Neuronal stem cell (in vitro differentiated cells): ENCODE data around the gene S100A11.

Experiments
- DNase-seq: peaks from one replicate; pipeline ENCODE4 v3.0.0-alpha.2; 2013; ENCODE audit warnings: low spot score
- H2AFZ ChIP-seq: one replicate; pipeline ENCODE4 v1.6.1; 2013; ENCODE audit warnings: mild to moderate bottlenecking, low read length, inconsistent platforms
- H2AK5ac ChIP-seq: 2 replicates; pipeline ENCODE4 v1.6.1; 2013; ENCODE audit warnings: low read depth, mild to moderate bottlenecking, inconsistent platforms, low read length, moderate library complexity, mixed read lengths
- H2BK120ac ChIP-seq: 2 replicates; pipeline ENCODE4 v1.6.1; 2013; ENCODE audit warnings: low read depth, mild to moderate bottlenecking, inconsistent platforms, low read length, moderate library complexity, mixed read lengths
- H2BK12ac ChIP-seq: one replicate; pipeline ENCODE4 v1.6.1; 2013; ENCODE audit warnings: low read length, inconsistent platforms
- H2BK15ac ChIP-seq: 2 replicates; pipeline ENCODE4 v1.6.1; 2013; ENCODE audit warnings: mild to moderate bottlenecking, low read length, inconsistent platforms, mixed read lengths
- H2BK5ac ChIP-seq: one replicate; pipeline ENCODE4 v1.6.1; 2013; ENCODE audit warnings: inconsistent platforms, mild to moderate bottlenecking, low read length, moderate library complexity
- H3K14ac ChIP-seq: one replicate; pipeline ENCODE4 v1.6.1; 2013; ENCODE audit warnings: low read length, inconsistent platforms
- H3K18ac ChIP-seq: 2 replicates; pipeline ENCODE4 v1.6.1; 2013; ENCODE audit warnings: low read length, inconsistent platforms
- H3K23ac ChIP-seq: 2 replicates; pipeline ENCODE4 v1.6.1; 2013; ENCODE audit warnings: low read depth, mild to moderate bottlenecking, mixed read lengths, low read length, inconsistent platforms; ENCODE audit not compliant: poor library complexity
- H3K27ac ChIP-seq: replicated peaks from 3 replicates; pipeline ENCODE4 v1.5.1; 2013; ENCODE audit warnings: low read length, inconsistent platforms
- H3K27me3 ChIP-seq, 3 experiments: 2 replicates each; pipeline ENCODE4 v1.6.1; 2013; ENCODE audit warnings: low read length in 3 of 3, mild to moderate bottlenecking in 2 of 3, inconsistent platforms in 1 of 3, low read depth in 1 of 3, mixed read lengths in 1 of 3, moderate library complexity in 1 of 3; ENCODE audit not compliant: control insufficient read depth in 3 of 3, insufficient read depth in 3 of 3
- H3K36me3 ChIP-seq, 2 donors: replicated peaks in 1 of 2; 2 replicates each; pipeline ENCODE4 v1.6.1; 2013; ENCODE audit warnings: low read length in 2 of 2; ENCODE audit not compliant: control insufficient read depth in 2 of 2, insufficient read depth in 2 of 2
- H3K4ac ChIP-seq: 2 replicates; pipeline ENCODE4 v1.6.1; 2013; ENCODE audit warnings: inconsistent platforms, mild to moderate bottlenecking, low read length, moderate library complexity
- H3K4me1 ChIP-seq, 2 donors: 1 replicate in 1 of 2; 2 replicates in 1 of 2; pipeline ENCODE4 v1.6.1; 2013; ENCODE audit warnings: low read length in 2 of 2, low read depth in 1 of 2; ENCODE audit not compliant: control insufficient read depth in 2 of 2, insufficient read depth in 1 of 2
- H3K4me2 ChIP-seq: one replicate; pipeline ENCODE4 v1.6.1; 2013; ENCODE audit warnings: mild to moderate bottlenecking, low read length, inconsistent platforms; ENCODE audit not compliant: insufficient read depth, poor library complexity, severe bottlenecking
- H3K4me3 ChIP-seq, 2 donors: 2 replicates each; pipeline ENCODE4 v1.5.1; 2013; ENCODE audit warnings: low read length in 2 of 2, mild to moderate bottlenecking in 2 of 2, inconsistent platforms in 1 of 2, moderate library complexity in 1 of 2
- H3K79me1 ChIP-seq: one replicate; pipeline ENCODE4 v1.6.1; 2013; ENCODE audit warnings: low read depth, mild to moderate bottlenecking, inconsistent platforms, low read length, moderate library complexity
- H3K9ac ChIP-seq: one replicate; pipeline ENCODE4 v1.6.1; 2013; ENCODE audit warnings: mild to moderate bottlenecking, low read depth, low read length, inconsistent platforms; ENCODE audit not compliant: poor library complexity
- H3K9me3 ChIP-seq, 2 donors: replicated peaks in 1 of 2; 2 replicates each; pipeline versions ENCODE3 to v1.6.1; 2013; ENCODE audit warnings: low read length in 2 of 2, mild to moderate bottlenecking in 2 of 2, inconsistent platforms in 1 of 2, low read depth in 1 of 2, mixed read lengths in 1 of 2, moderate library complexity in 1 of 2; ENCODE audit not compliant: control insufficient read depth in 2 of 2, insufficient read depth in 1 of 2
- H4K8ac ChIP-seq: one replicate; pipeline ENCODE4 v1.6.1; 2013; ENCODE audit warnings: low read depth, mild to moderate bottlenecking, inconsistent platforms, low read length, moderate library complexity
- H4K91ac ChIP-seq: one replicate; pipeline ENCODE4 v1.6.1; 2013; ENCODE audit warnings: low read length, low read depth, mild to moderate bottlenecking, inconsistent platforms; ENCODE audit not compliant: poor library complexity
- WGBS, 2 donors: extraction: QIAGEN DNeasy Blood & Tissue Kit; methylation state at CpG; one replicate each; pipeline ENCODE4 v1.1.7; 2013; ENCODE audit warnings: missing lambda C conversion rate in 2 of 2, mixed read lengths in 1 of 2; ENCODE audit not compliant: insufficient read length in 2 of 2, insufficient replicate concordance in 1 of 2; ENCODE audit errors: extremely low coverage in 2 of 2; 5-methylcytosine and 5-hydroxymethylcytosine counted together

Gene S100A11

GRCh38 chr1:151989211-151989862 is 47.5 kb downstream of the S100A11 start:
- H2AFZ ChIP-seq = no peak overlapping the region
- no peak overlapping the region for H2BK5ac ChIP-seq
- H3K9me3 ChIP-seq = peaks cover 0 to 6% of the 10 kb centered on the region in 2 donors
- H3K9ac ChIP-seq = no peak overlapping the region
- H3K23ac ChIP-seq = no peak overlapping the region
- H3K4me3 ChIP-seq = no peak overlapping the region
- H2BK15ac ChIP-seq = no peak overlapping the region
- H3K18ac ChIP-seq = no peak overlapping the region
- no peaks in the 10 kb centered on the region for H3K36me3 ChIP-seq
- H4K91ac ChIP-seq = no peak overlapping the region
- no peak overlapping the region for H3K4ac ChIP-seq
- peaks cover 9 to 53% (median 37%) of the 10 kb centered on the region in 3 experiments for H3K27me3 ChIP-seq
- no peak for DNase-seq
- H3K27ac ChIP-seq = no peak overlapping the region
- H2AK5ac ChIP-seq = no peak overlapping the region
- H3K4me1 ChIP-seq = peaks cover 0 to 10% of the 10 kb centered on the region in 2 donors
- no peak overlapping the region for H3K4me2 ChIP-seq
- H2BK12ac ChIP-seq = no peak overlapping the region
- H2BK120ac ChIP-seq = no peak overlapping the region
- no peak overlapping the region for H3K14ac ChIP-seq
- no CpG with 5 or more reads among the region's 6 CpGs for WGBS, 2 donors
- no peaks in the 10 kb centered on the region for H3K79me1 ChIP-seq
- H4K8ac ChIP-seq = no peak overlapping the region

GRCh38 chr1:151988405-151988923 is 48.3 kb downstream of the S100A11 start:
- Histone ChIP-seq H3K4me1 (peaks cover 0 to 7% of the 10 kb centered on the region in 2 donors), H3K9ac (no peak overlapping the region), H3K36me3 (no peaks in the 10 kb centered on the region), H3K14ac (no peak overlapping the region), H3K23ac (no peak overlapping the region), H2BK120ac (no peak overlapping the region), H2AFZ (no peak overlapping the region), H2BK15ac (no peak overlapping the region), H3K79me1 (no peaks in the 10 kb centered on the region), H3K4me3 (no peak overlapping the region), H3K4me2 (no peak overlapping the region), H3K27ac (no peak overlapping the region), H3K4ac (no peak overlapping the region), H4K91ac (no peak overlapping the region), H3K9me3 (peaks cover 0 to 6% of the 10 kb centered on the region in 2 donors), H4K8ac (no peak overlapping the region), H2BK5ac (no peak overlapping the region), H2BK12ac (no peak overlapping the region), H3K27me3 (peaks cover 4 to 46% (median 29%) of the 10 kb centered on the region in 3 experiments), H3K18ac (no peak overlapping the region), H2AK5ac (no peak overlapping the region)
- WGBS, 2 donors = no CpG with 5 or more reads among the region's 2 CpGs
- DNase-seq = no peak

GRCh38 chr1:151986501-151987190 is 50.2 kb downstream of the S100A11 start:
- H3K4me2 ChIP-seq = no peak overlapping the region
- no peak overlapping the region for H3K4ac ChIP-seq
- DNase-seq = no peak
- H4K8ac ChIP-seq = no peak overlapping the region
- H2BK5ac ChIP-seq = no peak overlapping the region
- H3K79me1 ChIP-seq = no peaks in the 10 kb centered on the region
- WGBS, 2 donors = no CpG with 5 or more reads among the region's 8 CpGs
- H2BK12ac ChIP-seq = no peak overlapping the region
- H2AK5ac ChIP-seq = no peak overlapping the region
- H3K36me3 ChIP-seq = no peaks in the 10 kb centered on the region
- H2BK120ac ChIP-seq = no peak overlapping the region
- H3K27me3 ChIP-seq = peaks cover 2 to 27% (median 11%) of the 10 kb centered on the region in 3 experiments
- peaks cover 0 to 1% of the 10 kb centered on the region in 2 donors for H3K4me1 ChIP-seq
- no peak overlapping the region for H3K14ac ChIP-seq
- H3K4me3 ChIP-seq = no peak overlapping the region
- H3K23ac ChIP-seq = no peak overlapping the region
- H4K91ac ChIP-seq = no peak overlapping the region
- H3K18ac ChIP-seq = no peak overlapping the region
- no peak overlapping the region for H2AFZ ChIP-seq
- H2BK15ac ChIP-seq = no peak overlapping the region
- no peak overlapping the region for H3K9ac ChIP-seq
- H3K27ac ChIP-seq = no peak overlapping the region
- no peaks in the 10 kb centered on the region for H3K9me3 ChIP-seq

- Histone ChIP-seq H3K36me3 (no peaks in the 10 kb centered on the region), H2BK12ac (no peak overlapping the region), H3K9ac (no peak overlapping the region), H3K18ac (no peak overlapping the region), H3K14ac (no peak overlapping the region), H3K23ac (no peak overlapping the region), H3K9me3 (no peaks in the 10 kb centered on the region), H2AK5ac (no peak overlapping the region), H4K91ac (no peak overlapping the region), H4K8ac (no peak overlapping the region), H2BK15ac (no peak overlapping the region), H3K4me1 (peaks cover 0 to 1% of the 10 kb centered on the region in 2 donors), H3K27me3 (peaks cover under 1 to 19% (median 8%) of the 10 kb centered on the region in 3 experiments), H3K27ac (no peak overlapping the region), H3K4ac (no peak overlapping the region), H3K4me2 (no peak overlapping the region), H2BK5ac (no peak overlapping the region), H3K79me1 (no peaks in the 10 kb centered on the region), H2AFZ (no peak overlapping the region), H2BK120ac (no peak overlapping the region), H3K4me3 (no peak overlapping the region)
- DNase-seq = no peak
- no CpG with 5 or more reads among the region's 1 CpG for WGBS, 2 donors
Measured at GRCh38 chr1:151985768-151986167, 51.0 kb downstream of the S100A11 start.
